OCI-LY7 (cell line): ENCODE measurements around the gene APCDD1L.

ENCODE experiments used
- CTCF ChIP-seq: fragments of 200-600 bp; sonication (generic); conservative IDR thresholded peaks from 2 replicates; pipeline ENCODE4 v1.5.1; 2014; ENCODE audit warnings: mild to moderate bottlenecking, antibody characterized with exemption, low read length, moderate library complexity, mixed read lengths
- EZH2phosphoT487 ChIP-seq: fragments of 200-600 bp; sonication (generic); IDR thresholded peaks from 2 replicates; pipeline ENCODE4 v1.6.1; 2018; ENCODE audit warnings: low read depth, borderline replicate concordance, mild to moderate bottlenecking, mixed run types, antibody characterized with exemption, low read length, moderate library complexity, mixed read lengths

GRCh38 chr20:58482416-58482815 is 32.8 kb downstream of the APCDD1L start:
- TF ChIP-seq CTCF = no peak
- TF ChIP-seq EZH2phosphoT487 = no peak
